CD1c-positive myeloid dendritic cell (primary cell): Measurements from ENCODE around the gene RALB.
"Not testable (repeated sequence)": the region's sequence is repeated elsewhere in the genome, so short reads cannot be mapped to it uniquely, and the experiment has no call there.

Experiments used
- DNase-seq: peaks from one replicate; pipeline ENCODE4 v3.0.0-alpha.2; 2016; ENCODE audit errors: extremely low spot score

RALB gene

DNA sequence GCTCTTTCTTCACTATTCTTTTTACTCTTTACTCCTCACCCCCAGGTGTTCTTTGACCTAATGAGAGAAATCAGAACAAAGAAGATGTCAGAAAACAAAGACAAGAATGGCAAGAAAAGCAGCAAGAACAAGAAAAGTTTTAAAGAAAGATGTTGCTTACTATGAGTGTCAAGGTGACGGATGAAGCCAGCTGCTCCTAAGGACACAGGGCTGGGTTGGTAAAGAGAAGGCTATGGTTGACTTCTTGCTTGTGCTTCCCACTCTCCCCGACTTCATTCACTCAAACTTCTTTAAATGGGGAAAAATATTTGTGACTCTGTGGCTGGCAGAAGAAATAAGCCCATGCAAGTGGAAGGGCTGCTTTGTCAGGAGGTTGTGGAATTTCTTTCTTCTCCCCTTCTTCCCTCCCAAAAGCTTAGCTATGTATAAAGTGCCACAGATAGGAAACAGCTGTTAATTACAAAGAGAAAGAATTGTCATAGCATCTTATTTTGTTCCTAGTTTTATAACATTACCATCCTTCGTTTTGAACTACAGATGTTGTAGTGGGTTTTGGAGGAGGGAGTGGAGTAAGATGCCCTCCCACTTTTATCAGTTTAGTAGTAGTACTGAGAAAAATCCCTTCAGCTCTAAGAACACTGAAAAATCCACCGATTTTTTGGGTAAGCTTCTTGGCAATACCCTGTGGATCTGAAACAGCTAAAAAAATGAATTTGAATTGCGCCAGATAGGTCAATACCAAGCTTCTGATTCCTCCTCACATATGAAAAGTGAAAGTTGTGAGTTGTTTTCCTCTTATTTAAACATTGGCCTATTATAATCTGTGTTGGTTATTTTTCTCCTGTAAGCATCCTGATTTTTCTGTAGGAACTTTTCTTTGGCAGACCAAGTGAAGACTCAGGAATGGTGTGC is 40.7 kb downstream of the RALB start:
- no peak for DNase-seq

- no peak for DNase-seq
These were observed 41.3 kb downstream of the RALB start for GRCh38 chr2:120294008-120294340.

GRCh38 chr2:120298173-120298835 is 45.7 kb downstream of the RALB start:
- DNase-seq = no peak

DNA sequence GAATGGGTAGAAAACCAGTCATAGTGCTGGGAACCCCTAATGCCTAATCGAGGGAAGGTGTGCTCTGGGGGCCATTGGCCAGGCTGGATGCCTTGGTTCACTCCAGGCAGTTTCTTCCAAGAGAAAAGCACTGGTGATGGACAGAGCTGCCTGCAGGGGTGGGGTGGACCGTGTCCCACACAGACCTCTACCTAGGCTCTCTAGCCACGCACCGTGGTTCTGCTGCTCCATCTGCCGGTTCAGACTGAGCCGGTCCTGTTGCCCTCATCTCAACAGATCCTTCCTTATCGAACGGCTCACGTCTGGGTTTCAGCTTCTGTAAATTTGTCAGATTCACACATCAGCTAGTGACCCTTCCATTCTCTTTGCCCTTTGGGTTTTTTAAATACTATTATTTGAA is 46.4 kb downstream of the RALB start:
- no peak for DNase-seq

- DNase-seq = no peak
These were observed 46.9 kb downstream of the RALB start for GRCh38 chr2:120299561-120299960.

- DNase-seq = no peak
These were observed 47.7 kb downstream of the RALB start for GRCh38 chr2:120300385-120300784.

DNA sequence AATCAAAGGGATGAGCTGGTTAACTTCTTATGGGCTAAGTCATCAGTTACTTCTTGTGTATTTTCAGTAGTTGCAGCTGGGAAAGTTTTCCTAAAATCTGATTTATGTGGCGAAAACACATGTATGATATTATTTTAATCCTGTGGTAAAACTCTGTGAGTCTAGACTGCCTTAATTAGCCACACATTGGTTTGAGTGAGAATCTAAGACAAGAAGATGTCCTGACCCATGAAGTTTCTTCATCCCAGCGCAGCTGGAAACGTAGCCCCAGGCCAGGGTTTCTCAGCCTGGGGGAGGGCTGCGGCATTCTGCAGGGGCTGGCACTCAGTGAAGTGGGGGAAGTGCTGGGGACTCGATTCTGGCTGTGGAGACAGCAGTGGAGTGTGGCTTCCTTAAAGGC is 48.6 kb downstream of the RALB start:
- no peak for DNase-seq

- DNase-seq = no peak
These were observed 49.6 kb downstream of the RALB start for GRCh38 chr2:120302301-120302700.

GRCh38 chr2:120303177-120303576 is 50.5 kb downstream of the RALB start:
- DNase-seq = no peak

DNA sequence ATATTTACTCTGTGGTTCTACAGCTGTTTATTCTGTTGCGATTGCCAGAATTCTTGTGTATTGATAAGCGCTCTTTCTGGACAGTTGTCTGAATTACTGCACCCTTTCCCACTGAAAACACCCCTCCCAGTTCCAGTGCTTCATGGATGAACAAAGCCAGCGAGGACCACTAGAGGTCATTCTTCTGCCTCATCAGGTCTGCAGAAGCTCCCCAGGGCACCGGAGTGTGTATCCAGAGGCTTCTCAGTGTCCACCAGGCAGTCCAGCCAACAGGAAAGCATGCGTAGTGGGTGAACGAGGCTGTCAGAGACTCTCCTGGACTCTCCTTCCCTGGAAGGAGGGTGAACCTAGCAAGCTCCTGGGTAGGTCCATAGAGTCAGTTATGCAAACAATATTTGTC is 52.6 kb downstream of the RALB start:
- no peak for DNase-seq

GRCh38 chr2:120305937-120306490 is 53.4 kb downstream of the RALB start:
- DNase-seq = no peak

GRCh38 chr2:120307482-120307881 is 54.8 kb downstream of the RALB start:
- DNase-seq = no peak

DNA sequence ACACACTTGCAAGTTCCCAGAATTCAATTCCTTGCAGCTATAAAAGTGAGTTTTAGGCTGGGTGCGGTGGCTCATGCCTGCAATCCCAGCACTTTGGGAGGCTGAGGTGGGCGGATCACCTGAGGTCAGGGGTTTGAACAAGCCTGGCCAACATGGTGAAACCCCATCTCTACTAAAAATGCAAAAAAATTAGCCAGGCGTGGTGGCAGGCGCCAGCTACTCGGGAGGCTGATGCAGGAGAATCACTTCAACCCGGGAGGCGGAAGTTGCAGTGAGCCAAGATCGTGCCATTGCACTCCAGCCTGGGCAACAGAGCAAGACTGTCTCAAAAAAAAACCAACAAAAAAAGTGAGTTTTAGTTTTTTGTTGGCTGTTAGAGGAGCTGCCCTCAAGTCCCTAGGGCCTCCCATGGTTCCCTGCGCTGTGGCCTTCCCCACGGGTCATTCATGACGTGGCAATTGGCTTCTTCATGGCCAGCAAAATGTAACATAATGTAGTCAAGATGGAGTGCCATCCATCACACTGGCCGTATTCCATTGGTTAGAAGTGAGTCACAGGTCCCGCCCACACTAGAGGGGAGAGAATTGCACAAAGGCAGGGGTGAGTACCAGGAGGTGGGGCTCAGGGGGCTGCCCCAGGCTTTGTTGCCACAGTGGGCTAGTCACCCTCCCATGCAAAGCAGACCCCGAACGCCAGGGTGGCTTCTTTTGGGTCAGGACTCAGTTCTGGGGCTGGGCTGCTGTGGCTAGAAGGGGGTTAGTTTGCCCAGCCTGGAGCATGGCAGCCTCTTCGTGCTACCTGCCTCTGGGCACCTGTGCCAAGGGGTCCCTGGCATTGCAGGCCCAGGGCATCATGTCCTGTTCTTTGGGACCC is 55.6 kb downstream of the RALB start:
- DNase-seq = no peak

- no peak for DNase-seq
These were observed 57.5 kb downstream of the RALB start for GRCh38 chr2:120310136-120310535.

DNA sequence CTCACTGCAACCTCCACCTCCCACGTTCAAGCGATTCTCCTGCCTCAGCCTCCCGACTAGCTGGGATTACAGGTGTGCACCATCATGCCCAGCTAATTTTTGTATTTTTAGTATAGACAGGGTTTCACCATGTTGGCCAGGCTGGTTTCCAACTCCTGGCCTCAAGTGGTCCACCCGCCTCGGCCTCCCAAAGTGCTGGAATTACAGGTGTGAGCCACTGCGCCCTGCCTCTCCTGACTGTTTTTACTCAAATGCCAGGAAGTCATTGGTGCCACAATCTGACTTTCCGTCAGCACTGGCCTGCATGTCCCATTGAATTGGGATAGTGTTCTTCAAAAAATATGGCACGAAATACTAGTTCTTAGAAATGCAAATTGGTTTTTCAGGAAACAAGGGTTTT is 58.2 kb downstream of the RALB start:
- DNase-seq = not testable (repeated sequence)

- no peak for DNase-seq
These were observed 59.4 kb downstream of the RALB start for GRCh38 chr2:120312076-120312475.

- DNase-seq = peak; percentile 71
These were observed 60.4 kb downstream of the RALB start for GRCh38 chr2:120312860-120313694.

DNA sequence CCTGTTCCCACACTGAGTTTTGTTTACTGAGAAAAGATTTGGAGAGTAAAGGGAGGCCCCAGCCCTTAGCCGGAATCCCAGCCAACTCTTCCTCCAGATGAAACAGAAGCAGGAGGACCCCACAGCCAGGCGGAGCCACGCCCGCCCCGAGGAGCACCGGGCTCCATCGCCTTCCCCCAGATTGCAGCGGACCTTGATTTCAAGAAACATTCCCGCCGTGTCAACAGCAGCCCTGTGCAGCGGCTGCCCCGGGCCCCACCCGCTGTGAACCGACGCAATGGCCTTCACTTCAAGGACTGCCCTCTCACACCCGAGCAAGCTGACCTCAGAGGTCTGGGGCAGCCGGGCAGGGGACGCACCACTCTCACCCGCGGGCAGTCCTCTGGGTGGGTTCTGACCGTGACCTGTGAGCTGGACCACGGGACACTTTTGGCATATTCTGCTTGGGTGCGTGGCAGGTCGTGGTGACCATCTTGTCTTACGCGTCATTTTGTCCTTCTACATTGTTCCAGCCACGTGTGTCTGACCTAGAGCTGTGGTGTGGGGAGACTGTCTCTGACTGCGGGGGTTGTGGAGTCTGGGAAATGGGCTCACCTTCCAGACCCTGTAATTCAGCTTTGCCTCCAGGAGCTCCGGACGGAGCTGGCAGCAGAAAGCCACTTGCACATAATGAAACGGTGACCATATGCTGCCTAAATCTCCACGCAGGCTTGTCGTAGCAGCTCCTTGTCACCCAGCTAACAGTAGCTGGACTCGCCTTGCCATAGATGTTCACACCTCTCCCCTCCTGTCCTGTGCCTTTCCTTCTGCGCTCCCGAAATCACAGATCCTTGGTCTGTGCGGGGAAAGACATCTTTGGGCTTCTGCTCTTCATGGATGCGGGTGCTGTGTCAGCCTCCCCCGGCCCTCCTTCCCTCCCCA is 61.3 kb downstream of the RALB start:
- DNase-seq = no peak

DNA sequence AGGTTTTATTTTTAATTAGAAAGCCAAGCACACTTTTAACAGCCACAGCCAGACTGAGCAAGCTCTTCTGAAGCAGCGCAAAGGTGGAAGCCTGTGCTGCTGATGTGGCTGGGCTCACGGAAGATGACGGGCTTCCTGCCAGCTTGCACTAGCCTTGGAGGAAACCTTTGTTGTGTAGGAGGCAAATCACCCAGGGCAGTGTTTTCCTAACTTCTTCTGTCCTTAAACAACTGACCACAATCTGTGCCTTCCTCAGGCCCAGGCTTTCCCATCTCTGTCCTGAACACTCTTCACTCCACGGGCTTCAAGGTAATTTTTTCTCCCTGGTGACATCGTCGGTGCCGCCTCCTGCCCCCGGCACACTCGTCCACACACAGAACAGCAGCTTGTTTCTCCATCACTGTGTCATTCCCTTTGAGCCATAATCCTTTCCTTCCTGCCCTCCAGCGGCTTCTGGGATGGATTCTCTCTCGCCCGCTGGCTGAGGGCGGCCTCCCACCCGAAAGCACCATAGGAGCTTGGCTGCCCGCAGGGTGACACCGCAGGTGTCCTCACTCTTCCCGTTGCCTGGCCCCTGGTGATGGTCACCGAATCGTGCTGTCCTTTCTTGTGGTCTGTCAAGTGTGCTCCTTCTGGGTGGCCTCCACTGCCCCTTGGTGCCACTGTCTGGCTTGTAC is 62.2 kb downstream of the RALB start:
- DNase-seq = no peak
